ENCODE measurements around the gene KATNAL2.

Gene KATNAL2

GRCh38 chr18:47118981-47119380, 201.6 kb downstream of the KATNAL2 start:
- DNase-seq = no peak

GRCh38 chr18:47120428-47120827, 203.0 kb downstream of the KATNAL2 start:
- DNase-seq = no peak

- no peak for DNase-seq
Observed at GRCh38 chr18:47121146-47121545, 203.7 kb downstream of the KATNAL2 start.

GRCh38 chr18:47141289-47141688, 223.9 kb downstream of the KATNAL2 start:
- no peak for DNase-seq

- no peak for DNase-seq
Observed at GRCh38 chr18:47143153-47143552, 225.8 kb downstream of the KATNAL2 start.

GRCh38 chr18:47143899-47144485, 226.6 kb downstream of the KATNAL2 start:
- DNase-seq = no peak

- no peak for DNase-seq
Observed at GRCh38 chr18:47146206-47146605, 228.8 kb downstream of the KATNAL2 start.

GRCh38 chr18:47149457-47150028, 232.1 kb downstream of the KATNAL2 start:
- no peak for DNase-seq

- peak; percentile 51 for DNase-seq
Observed at GRCh38 chr18:47150029-47150823, 232.8 kb downstream of the KATNAL2 start, which contains the start of gene HDHD2. TSS of gene HDHD2 (minus strand) at chr18:47150500. CDS start at chr18:47136439, 14,061 bp downstream.

- DNase-seq = no peak
Observed at GRCh38 chr18:47150824-47151366, 233.5 kb downstream of the KATNAL2 start.

- DNase-seq = no peak
Observed at GRCh38 chr18:47151439-47151838, 234.0 kb downstream of the KATNAL2 start.

Data from DMS153 (cell line).